Measurements from ENCODE around the gene MFF.
"Not testable (repeated sequence)": the region's sequence is repeated elsewhere in the genome, so short reads cannot be mapped to it uniquely, and the experiment has no call there.

The MFF gene

DNA sequence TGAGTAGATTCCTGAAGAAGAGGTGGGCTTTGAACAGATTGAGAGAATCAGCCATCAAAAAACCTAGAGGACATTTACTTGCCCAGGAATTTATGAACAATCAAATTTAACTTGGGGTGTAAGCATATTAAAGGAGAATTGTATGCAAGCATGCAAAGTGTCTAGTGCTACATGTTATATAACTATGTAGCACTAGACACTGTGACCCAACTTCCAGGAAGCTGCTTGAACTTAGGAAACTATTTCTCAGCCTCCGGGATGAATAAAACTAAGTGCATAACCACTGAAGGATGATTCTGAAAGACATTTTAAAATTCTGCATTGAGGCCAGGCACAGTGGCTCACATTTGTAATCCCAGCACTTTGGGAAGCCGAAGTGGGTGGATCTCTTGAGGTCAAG lies 12.4 kb downstream of the MFF start:
- DNase-seq: no peak

DNA sequence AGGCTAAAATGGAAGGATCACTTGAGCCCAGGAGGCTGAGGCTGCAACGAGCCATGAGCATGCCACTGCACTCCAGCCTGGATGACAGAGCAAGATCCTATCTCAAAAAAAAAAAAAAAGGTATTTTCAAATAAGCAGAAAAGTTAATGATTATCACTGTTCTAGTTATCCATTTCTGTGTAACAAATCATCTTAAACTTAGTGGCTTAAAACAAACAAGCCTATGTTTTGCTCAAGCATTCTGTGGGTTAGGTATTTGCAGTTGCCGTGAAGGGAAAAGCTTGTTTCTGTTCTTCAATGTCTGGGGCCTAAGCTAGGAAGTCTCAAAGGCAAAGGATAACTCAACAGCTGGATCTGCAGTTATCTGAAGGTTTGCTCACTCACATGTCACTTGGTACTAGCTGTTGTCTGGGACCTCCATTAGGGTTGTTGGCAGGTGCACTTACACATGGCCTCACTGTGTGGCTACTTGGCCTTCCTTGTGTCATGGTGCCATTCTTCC lies 14.1 kb downstream of the MFF start:
- DNase-seq: no peak

DNA sequence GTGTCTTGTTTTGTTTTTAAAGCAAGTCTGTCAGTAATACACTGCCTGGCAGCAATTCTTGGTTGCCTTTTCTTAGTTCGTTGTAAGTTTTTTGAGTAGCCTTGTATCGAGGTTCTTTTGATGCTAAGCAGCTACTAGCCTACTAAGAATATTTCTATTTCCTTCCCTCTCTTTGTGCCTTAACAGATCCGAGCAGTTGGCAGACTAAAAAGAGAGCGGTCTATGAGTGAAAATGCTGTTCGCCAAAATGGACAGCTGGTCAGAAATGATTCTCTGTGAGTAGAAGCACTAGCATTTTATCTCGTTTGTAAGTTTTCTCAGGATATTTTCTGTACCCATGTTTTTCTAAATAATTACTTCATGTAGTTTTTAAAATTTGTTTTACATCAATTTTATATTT lies 15.1 kb downstream of the MFF start:
- DNase-seq: no peak

DNA sequence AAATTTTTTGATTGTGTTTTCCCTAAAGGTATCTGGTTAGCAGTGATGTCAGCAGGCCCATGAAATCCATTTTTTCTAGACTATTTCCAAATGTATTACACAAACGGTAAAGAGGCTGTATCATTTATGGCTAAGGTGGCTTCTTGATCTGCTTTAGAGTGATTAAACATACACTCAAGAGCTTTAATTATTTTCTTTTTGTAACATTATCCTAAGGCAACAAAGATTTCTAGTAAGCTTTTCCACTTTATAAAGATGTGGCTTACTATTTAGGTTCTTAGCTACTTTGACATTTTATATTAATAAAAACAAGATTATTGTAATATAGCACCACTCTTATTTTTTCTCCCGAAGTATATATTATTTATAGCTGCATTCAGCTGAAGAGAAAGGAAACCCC lies 16.5 kb downstream of the MFF start:
- no peak for DNase-seq

DNA sequence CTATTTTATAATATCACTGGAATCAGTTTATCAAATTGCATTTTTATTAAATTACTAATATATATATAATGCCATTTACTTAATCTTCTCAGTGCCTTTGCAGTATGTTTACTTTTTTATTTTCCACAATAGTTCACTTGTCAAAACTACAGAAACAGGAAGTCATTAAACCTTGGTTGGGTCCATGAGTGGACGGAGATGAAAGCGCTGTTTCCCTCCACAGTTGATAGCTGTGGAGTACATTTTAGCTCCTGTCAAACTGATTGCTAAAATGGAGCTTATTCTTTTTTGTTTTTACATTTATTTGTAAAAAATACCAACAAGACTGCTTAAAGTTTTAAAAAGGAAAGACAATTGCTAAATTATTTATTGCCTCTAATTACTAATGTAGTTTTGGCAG lies 19.2 kb downstream of the MFF start:
- DNase-seq: no peak

DNA sequence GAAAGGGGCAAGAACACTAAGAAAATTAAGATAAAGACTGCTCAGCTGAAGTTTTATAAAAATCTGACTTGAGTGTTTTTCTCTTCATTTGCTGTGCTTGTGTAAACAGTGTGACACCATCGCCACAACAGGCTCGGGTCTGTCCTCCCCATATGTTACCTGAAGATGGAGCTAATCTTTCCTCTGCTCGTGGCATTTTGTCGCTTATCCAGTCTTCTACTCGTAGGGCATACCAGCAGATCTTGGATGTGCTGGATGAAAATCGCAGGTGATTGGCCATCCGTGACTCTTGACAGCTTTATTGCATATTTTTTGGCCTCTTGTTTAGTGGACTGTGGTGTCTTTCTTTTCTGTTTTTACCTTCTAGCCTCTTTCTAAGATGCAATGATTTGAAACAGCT lies 22.1 kb downstream of the MFF start:
- no peak for DNase-seq

DNA sequence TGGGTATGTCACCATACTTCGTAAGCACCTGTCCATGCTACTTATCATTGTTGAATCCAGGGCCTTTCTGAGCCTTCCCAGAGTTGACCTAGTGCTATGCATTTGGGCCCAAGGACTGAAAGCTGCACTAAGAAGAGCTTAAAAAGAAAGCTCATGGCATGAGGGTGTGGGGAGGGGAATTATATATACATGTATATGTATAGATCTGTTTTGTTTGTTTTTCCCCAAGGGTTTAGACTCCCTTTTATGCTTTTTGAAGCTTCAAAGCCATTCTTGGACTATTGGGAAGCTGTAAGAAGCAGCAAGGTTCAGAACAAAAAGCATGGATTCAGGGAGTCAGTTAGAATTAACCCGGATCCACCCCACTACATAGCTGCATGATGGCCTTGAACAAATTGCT lies 23.3 kb downstream of the MFF start:
- no peak for DNase-seq

DNA sequence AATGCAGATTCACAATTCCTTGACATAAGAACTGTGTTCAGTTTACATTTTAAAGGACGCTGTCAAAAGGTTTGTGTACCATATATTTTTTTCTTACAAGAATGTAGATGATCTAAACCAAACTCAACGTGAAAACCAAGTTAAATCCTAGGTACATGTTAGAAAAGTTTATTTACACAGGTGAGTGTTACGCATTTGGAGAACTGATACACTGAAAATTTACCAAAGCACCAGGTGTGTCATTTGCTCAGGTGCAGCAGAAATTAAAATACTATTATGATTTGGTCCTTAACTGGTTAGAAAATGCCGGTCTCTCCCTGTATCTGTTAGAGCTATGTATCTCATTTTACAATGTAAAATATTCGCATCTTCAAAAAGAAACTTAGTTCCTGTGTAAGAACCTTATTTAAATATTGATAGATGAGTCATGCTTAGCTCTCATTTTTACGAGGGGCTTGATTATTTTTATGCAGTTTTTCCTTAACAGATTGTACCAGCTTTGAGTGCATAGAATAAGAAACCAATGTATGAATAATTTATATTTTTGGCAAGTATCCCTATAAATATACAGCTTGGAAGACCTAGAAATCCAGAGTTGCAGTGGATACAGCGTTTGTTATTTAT lies 25.1 kb downstream of the MFF start:
- DNase-seq: no peak

DNA sequence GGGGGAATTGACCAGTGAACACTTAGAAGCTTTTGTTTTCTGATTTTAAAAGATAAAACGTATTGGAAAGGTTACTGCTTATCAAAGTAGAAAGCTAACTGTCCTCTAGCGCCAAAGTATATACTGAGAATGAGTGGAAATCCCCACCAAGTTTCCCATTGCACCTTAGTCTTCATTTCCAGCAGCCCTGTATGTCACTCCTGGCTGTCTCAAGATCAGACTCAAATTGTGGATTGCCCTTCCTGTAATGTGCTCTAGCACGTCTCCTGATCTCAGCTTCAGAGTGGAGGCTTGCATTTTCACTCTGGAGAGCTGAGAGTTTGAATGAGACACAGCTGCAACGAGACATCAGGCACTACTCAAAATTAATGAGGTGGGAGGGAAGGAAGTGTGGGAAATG lies 26.6 kb downstream of the MFF start:
- DNase-seq: no peak

DNA sequence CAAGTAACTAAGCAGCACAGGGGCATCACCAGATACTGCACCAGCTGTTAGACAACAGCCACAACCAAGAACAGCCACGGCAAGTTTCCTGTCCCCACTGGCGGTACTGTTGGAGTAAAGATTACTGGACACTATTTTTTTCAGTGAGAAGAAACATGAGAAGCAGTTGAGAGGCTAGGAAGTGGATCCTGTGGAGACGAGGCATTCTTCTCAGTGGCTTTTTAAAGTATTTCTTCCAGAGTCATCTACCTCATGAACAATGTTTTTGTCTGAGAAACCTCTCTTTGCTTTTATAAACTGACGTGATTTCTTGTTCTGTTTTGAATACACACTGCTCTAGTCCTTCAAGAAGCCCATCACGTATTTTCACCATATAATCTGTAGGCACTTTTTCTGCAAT lies 35.3 kb downstream of the MFF start:
- DNase-seq: no peak

DNA sequence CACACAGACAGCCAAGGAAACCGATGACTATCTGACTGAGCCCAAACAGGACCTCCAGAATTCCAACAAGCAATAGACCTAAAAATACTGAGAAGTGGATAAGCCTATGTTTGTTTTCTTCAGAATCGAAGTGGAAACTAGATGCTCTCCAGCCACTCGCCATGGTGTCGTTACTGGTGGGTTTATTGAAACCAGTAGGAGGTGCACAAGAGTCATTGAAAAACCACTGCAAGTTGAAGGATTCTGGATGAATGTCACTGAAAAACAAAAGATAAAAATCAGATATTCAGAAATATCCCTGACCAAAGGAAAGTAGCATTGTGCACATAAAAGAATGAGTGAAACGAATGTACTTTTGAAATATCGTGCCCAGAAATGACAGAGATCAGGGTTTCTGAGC lies 38.7 kb downstream of the MFF start:
- DNase-seq: no peak

DNA sequence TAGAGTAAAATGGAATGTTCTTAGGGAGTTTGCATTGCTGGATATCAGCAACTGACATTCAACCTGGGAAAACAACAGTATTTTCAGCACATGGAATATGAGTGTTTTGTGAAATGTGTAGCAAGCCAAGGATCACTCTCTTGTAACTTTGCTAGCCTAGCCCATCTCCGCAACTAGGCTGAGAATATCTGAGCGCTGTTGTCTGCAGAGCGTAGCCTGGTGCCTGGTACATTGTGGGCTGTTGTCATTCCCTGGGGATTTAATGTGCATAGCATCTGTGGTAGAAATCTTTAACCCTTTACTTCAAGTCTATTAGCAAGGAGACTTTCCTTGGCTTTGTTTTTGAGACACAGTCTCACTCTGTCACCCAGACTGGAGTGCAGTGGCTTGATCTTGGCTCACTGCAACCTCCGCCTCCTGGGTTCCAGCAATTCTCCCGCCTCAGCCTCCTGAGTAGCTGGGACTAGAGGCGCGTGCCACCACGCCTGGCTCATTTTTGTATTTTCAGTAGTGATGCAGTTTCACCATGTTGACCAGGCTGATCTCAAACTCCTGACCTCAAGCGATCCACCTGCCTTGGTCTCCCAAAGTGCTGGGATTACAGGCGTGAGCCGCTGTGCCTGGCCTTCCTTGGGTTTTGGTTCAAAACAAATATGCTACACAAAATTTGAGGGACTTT lies 39.7 kb downstream of the MFF start:
- not testable (repeated sequence) for DNase-seq

DNA sequence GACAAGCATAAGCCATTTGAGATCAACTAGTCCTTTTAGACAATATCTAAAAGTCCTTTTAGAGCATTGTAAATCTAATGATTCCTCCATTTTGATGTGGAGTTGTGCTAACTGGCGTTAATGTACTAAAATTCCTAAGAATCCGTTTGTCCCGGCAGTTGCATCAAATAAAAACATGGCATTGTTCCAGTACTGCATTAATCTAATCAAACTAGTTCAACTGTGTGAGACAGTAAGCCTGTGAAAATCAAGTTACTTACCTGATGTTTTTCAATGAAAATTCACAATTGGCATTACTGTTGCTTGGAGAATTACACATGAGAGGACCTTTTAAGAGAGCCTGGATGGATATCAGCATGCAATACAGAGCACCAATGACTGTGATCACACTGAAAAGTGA lies 40.8 kb downstream of the MFF start:
- no peak for DNase-seq

DNA sequence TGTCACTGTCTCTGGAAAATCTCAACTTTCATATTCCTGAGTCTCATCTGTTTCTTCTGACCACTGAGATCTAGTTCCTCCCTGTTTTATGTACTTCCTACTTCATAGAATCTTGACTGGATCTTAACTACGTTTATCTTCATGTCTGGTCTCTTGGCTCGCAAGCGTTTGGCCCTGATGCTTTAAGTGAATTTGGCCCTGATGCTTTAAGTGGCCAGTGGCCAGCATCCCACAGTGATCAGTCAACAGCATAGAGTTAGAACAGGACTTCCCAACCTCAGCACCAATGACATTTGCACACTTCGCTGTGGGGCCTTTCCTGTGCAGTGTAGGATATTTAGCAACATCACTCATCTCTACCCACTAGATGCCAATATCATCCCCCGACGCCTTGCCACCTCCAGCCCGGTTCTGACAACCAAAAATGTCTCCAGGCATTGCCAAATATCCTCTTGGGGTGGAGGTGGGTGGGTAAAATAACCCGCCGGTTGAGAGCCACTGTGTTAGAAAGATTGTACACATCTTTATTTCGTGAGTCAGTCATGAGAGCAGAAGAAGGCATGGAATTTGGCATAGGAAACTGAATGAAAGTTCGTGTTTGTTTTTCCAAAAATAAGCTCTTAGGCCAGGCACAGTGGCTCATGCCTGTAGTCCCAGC lies 41.8 kb downstream of the MFF start:
- DNase-seq: no peak

DNA sequence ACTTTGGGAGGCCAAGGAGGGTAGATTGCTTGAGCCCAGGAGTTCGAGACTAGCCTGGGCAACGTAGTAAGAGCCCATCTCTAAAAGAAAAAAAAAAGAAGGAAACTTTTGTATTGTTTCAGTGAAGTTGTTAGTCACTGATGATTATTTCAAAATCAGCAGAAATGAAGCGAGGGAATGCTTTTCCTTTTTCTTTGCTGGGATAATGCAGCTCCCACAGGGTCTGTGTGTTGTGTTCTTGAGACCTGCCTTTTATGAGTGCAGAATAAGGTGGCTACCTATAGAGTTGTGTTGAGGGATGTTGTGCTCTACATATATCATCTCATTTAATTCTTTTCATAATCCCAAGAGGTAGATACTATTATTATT lies 42.4 kb downstream of the MFF start:
- DNase-seq: no peak

DNA sequence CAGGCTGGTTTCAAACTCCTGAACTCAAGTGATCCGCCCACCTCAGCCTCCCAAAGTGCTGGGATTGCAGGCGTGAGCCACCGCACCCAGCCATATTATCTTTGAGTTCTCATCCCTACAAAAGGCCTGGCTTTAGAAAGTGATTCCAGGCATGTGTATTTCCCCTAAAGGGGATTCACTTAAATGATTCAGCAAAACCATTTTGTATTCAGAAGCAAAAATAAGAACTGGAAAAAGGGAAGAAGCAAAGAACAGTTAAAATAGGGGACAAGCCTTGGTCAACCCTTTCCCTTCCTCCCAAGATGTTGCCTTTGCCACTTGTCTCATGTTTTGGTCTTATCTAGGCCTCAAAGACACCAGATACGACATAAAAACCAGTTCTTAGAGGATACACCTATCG lies 43.5 kb downstream of the MFF start:
- DNase-seq: no peak

DNA sequence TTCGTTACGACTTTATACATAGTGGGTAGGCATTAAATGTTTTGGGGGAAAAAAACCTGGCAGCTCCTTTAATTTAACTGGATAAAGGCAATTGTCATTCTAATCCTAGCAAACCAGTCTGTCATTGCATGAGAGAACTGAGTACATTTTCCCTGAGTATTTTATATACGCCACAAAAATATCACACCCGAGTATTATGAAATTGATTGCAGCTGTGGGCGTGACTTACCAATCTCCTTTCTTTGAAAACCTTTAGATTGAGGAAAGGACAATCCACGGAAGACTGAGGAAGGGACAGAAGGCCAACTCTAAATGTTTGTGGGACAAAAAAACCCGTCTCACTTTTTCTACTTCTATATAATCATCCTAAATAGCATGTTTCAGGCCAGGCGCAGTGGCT lies 45.0 kb downstream of the MFF start:
- no peak for DNase-seq

DNA sequence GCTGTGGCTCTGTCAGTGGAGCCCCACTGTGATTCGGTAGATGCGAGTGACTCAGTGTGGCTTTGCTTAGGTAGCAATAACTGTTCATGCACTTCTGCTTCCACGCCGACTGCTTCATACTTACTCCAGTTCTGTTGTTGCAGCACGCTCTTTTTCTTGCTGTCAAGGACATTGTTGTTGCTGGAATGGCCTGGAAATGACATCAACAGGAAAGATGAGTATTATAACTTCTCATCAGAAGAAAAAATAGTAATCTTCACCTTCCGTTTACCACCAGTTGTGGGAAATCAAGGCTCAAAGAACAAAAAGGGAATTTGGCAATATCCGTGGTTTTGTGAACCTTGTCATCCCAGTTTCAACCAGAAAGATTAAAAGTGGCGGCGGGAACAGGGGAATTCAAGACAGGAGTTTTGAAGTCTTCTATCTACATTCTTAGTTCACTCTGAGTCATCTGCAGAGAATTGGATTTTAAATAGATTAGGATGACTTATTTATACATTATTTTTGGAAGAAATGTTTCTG lies 45.8 kb downstream of the MFF start:
- no peak for DNase-seq

DNA sequence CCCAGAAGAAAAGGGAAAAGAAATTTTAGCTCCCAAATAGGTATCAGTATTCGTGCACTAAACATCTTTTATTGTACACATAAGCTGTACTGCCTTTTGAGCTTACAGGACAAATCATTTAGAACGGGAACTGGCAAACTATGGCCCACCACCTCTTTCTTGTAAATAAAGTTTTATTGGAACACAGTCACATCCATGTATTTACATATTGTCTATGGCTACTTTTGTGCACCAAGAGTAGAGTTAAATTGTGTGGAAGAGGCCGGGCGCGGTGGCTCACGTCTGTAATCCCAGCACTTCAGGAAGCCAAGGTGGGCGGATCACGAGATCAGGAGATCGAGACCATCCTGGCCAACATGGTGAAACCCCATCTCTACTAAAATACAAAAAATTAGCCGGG lies 48.3 kb downstream of the MFF start:
- DNase-seq: no peak

DNA sequence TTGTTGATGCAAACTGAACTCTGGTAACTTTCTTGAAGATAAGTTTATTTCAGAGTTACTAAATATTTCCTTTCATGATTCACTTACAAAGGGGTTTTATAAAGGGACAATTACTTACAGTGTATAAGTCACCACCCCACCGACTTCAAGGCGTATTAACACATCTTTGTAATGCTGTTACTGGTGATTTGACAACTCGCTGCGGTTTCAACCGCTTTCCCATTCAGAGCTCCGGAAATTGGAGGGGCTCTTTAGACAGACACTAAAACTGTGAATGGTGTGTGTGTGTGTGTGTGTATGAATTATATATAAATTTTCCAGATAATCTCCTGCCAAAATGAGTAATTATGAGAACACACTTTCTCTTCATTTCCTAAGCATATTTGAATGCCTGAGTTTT lies 49.1 kb downstream of the MFF start:
- no peak for DNase-seq

DNA sequence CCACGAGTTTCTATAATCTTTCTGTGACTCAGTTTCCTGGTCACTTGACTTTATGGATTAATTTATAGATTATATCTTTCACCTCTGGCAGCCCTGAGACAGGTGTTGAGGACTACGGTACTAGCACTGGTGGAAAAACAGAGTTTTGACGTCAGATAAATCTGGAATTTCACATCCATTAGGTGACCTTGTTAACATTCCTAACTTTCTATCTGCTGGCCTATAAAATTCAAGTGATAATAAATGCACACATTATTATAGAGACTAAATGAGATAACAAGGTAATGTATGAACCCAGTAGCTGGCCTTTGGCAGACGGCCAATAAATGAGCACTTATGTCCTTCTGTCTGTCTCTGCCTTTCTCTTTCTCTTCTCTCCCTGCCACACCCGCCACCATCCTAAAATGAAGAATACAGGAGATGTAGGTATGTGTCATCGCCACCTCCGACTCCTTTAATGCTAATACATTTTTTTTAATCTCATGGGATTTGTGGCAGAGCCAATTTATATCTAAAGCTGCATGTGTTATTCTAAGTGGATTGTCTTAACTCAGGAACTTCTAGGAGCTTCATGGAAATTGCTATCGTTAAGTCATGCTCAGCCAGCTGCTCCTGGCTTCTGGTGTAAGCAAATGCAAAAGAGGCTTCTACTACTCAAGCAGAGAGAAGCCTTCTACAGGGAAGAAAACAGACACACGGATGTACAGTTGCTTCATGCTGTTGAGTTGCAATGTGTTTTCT lies 51.8 kb downstream of the MFF start:
- peak; percentile 17 for DNase-seq

DNA sequence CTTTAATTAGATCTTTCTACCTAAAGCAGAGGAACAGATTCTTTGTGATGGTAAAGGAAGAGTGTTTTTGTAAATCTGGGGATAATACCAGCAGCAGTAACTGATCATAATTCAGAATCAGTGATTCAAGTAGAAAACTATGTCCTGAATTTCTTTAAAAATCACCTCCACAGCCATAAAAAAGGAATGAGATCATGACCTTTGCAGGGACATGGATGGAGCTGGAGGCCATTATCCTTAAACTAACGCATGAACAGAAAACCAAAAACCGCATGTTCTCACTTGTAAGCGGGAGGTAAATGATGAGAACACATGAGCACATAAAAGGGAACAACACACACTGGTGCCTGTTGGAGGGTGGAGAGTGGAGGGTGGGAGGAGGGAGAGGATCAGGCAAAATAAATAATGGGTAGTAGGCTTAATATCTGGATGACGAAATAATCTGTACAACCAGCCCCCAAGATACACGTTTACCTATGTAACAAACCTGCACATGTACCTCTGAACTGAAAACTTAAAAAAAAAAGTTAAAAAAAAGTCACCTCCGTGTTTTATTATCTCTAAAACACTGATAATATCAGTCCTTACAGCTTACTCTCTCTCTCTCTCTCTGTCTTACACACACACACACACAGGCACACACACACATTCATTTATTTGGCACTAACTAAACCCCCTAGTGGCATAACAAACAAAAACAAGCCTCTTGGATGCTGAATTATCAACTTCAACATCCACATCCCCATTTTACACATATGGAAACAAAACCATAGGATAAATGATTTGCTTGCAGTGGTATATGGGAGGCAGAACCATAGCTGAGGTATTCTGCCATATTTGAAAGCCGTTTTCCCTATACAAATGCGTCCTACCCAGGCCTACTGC lies 52.7 kb downstream of the MFF start:
- no peak for DNase-seq

DNA sequence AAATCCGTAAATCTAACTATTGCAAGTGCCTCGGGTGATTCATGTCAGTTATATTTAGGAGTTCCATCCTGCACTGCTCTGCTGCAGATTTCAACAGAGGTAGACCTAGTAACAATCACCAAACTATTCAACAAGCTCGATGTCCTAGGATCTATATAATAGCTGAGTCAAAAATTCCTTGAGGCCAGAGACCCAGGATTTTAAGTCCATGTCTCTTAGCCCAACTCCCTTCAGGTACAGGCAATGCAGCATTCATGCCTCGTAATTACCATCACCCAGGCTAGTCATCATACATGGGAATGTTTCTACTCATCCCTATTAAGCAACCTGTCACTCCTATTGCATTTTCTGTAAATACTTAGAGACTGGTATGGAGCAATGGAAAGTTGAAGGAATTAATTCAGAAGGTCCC lies 53.3 kb downstream of the MFF start:
- DNase-seq: no peak

All from NCI-H1105 treated with DMSO at 0.1 percent for 48 hours (cell line).